ENCODE measurements around the gene CIC. TPM values are rescaled to one million over a fixed set of nuclear protein-coding genes. Genes with fewer than 3 reads are reported as not detected.

Gene CIC
- total and polyA plus RNA-seq, 10 of the 15 experiments (the other 5 are each of a cell fraction or from before 2014, with no cell fraction given): 0.18 to 50.6 (median 7.1) TPM

DNA sequence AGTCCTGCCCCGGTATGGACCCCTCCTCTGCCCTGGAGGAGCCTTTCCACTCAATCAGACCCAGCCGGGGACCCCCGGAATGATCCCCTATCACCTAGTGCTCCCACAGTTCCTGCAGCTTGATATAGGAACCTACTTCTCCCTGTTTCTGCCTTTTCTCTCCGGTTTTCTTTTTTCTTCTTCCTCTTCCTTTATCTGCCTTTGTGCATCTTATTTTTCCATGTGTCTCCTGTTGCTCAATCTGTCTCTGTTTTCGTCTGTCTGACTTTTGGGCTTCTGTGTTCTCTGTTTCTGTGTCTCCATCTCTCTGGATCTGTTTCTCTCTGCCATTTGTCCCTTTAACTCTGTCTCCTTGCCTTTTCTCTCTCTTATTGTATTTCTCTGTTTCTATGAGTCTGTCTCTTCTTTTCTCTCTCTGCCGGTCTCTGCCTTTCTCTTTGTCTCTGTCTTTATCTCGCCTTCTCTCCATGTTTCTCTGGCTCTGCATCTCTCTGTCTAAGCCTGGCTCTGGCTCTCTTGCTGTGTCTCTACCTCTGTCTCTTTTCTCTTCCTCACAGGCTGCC, 66.4 kb downstream of the CIC start (continued):
- TF ChIP-seq SUPT20H (IDR thresholded peaks at IDR 0.05; ENCODE audit: borderline replicate concordance, control insufficient read depth, low read depth, low read length) (no peak), CBX3 (IDR thresholded peaks at IDR 0.05; ENCODE audit: borderline replicate concordance, low read depth) (no peak)
- TF ChIP-seq, protein P1, sequence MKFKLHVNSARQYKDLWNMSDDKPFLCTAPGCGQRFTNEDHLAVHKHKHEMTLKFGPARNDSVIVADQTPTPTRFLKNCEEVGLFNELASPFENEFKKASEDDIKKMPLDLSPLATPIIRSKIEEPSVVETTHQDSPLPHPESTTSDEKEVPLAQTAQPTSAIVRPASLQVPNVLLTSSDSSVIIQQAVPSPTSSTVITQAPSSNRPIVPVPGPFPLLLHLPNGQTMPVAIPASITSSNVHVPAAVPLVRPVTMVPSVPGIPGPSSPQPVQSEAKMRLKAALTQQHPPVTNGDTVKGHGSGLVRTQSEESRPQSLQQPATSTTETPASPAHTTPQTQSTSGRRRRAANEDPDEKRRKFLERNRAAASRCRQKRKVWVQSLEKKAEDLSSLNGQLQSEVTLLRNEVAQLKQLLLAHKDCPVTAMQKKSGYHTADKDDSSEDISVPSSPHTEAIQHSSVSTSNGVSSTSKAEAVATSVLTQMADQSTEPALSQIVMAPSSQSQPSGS (IDR thresholded peaks at IDR 0.05; ENCODE audit: low read length): no peak

DNA sequence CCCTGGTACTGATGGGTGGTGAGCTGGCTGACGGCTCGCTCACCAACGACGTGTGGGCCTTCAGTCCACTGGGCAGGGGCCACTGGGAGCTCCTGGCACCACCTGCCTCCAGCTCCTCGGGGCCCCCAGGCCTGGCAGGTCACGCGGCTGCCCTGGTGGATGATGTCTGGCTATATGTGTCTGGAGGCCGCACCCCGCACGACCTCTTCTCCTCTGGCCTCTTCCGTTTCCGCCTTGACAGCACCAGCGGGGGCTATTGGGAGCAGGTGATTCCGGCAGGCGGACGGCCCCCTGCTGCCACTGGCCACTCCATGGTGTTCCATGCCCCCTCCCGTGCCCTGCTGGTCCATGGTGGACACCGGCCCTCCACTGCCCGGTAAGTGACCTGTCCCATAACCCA, 66.9 kb downstream of the CIC start:
- BruUV-seq (replicated peaks): no TSS peak
- DNase-seq (ENCODE audit: low read depth, low spot score): no peak
- RAD21 ChIA-PET (ENCODE audit: unreplicated experiment): no interaction called here
- TF ChIP-seq RB1 (IDR thresholded peaks at IDR 0.05; ENCODE audit: borderline replicate concordance) (no peak), TBL1XR1 (IDR thresholded peaks at IDR 0.05; ENCODE audit: low read depth, low read length) (no peak), ATF7 (IDR thresholded peaks at IDR 0.05; ENCODE audit: low read depth) (no peak), SP1 (IDR thresholded peaks at IDR 0.05; ENCODE audit: low read depth, low read length) (no peak), CHD1 (IDR thresholded peaks at IDR 0.05; ENCODE audit: low read depth, low read length) (no peak), HDAC6 (IDR thresholded peaks at IDR 0.05; ENCODE audit: unreplicated experiment) (no peak), SUZ12 (IDR thresholded peaks at IDR 0.05; ENCODE audit: unreplicated experiment) (no peak), EZH2 (IDR thresholded peaks at IDR 0.05; ENCODE audit: borderline replicate concordance, control insufficient read depth, low read depth, low read length) (no peak), RBBP5 (conservative IDR thresholded peaks at IDR 0.05) (no peak), ZZZ3 (IDR thresholded peaks at IDR 0.05; ENCODE audit: control insufficient read depth, insufficient read length, low read depth) (no peak), NR2F1 (conservative IDR thresholded peaks at IDR 0.05) (no peak), BMI1 (IDR thresholded peaks at IDR 0.05; ENCODE audit: borderline replicate concordance) (no peak), SMARCA5 (IDR thresholded peaks at IDR 0.05) (no peak), NFXL1 (IDR thresholded peaks at IDR 0.05; ENCODE audit: borderline replicate concordance) (no peak)
- TF ChIP-seq, protein P2, sequence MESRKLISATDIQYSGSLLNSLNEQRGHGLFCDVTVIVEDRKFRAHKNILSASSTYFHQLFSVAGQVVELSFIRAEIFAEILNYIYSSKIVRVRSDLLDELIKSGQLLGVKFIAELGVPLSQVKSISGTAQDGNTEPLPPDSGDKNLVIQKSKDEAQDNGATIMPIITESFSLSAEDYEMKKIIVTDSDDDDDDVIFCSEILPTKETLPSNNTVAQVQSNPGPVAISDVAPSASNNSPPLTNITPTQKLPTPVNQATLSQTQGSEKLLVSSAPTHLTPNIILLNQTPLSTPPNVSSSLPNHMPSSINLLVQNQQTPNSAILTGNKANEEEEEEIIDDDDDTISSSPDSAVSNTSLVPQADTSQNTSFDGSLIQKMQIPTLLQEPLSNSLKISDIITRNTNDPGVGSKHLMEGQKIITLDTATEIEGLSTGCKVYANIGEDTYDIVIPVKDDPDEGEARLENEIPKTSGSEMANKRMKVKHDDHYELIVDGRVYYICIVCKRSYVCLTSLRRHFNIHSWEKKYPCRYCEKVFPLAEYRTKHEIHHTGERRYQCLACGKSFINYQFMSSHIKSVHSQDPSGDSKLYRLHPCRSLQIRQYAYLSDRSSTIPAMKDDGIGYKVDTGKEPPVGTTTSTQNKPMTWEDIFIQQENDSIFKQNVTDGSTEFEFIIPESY (IDR thresholded peaks at IDR 0.05): no peak
- TF ChIP-seq, protein P3, sequence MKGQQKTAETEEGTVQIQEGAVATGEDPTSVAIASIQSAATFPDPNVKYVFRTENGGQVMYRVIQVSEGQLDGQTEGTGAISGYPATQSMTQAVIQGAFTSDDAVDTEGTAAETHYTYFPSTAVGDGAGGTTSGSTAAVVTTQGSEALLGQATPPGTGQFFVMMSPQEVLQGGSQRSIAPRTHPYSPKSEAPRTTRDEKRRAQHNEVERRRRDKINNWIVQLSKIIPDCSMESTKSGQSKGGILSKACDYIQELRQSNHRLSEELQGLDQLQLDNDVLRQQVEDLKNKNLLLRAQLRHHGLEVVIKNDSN (IDR thresholded peaks at IDR 0.05; ENCODE audit: borderline replicate concordance, extremely low read length, insufficient read depth, low read depth, low read length): no peak

More for the DNA sequence above, 66.9 kb downstream of the CIC start:
- in situ Hi-C loops (cut with MboI): no loop called here
- Histone ChIP-seq H3K4me1 (ENCODE audit: control insufficient read depth, insufficient read depth, low read length) (no peaks in the 10 kb centered on the region), H2AFZ (ENCODE audit: control insufficient read depth, low read depth, low read length) (no peak overlapping the region), H3K27ac (ENCODE audit: control insufficient read depth, insufficient read depth) (no peak overlapping the region), H3K36me3 (ENCODE audit: control insufficient read depth in 2 of 2, insufficient read depth in 2 of 2, low read length in 1 of 2) (peaks cover 0 to 3% of the 10 kb centered on the region in 2 experiments; a peak in 3 of 4 replicates), H3K9me3 (replicated peaks; ENCODE audit: control insufficient read depth, insufficient read depth, low read length) (no peaks in the 10 kb centered on the region), H3K9ac (ENCODE audit: control insufficient read depth, insufficient read depth, low read length) (no peak overlapping the region), H3K4me2 (ENCODE audit: control insufficient read depth, insufficient read depth) (no peak overlapping the region), H4K20me1 (ENCODE audit: control insufficient read depth, insufficient read depth) (no peaks in the 10 kb centered on the region), H3K79me2 (ENCODE audit: control insufficient read depth, insufficient read depth, low read length) (no peaks in the 10 kb centered on the region), H3K4me3 (no peak overlapping the region), H3K27me3 (replicated peaks in 1 of 2; ENCODE audit: control insufficient read depth in 2 of 2, insufficient read depth in 2 of 2, low read length in 1 of 2) (no peaks in the 10 kb centered on the region)
- WGBS (ENCODE audit: insufficient coverage, insufficient replicate concordance, low lambda C conversion rate, missing lambda C conversion rate): 88% methylated on average over 19 of the region's 19 CpGs
- FAIRE-seq (no peak), ATAC-seq (no peak)
- POLR2A ChIA-PET: no interaction called here
- CTCF ChIA-PET: no interaction called here
- intact Hi-C loops (cut with micrococcal nuclease; ENCODE audit: unreplicated experiment): no loop called here
- SMC1A ChIA-PET (ENCODE audit: uncharacterized antibody, unreplicated experiment): no interaction called here

Data from GM12878 (cell line).